NCI-H2081 treated with DMSO at 0.1 percent for 48 hours (cell line): ENCODE measurements around the gene VOPP1.
"Not testable (repeated sequence)": the region's sequence is repeated elsewhere in the genome, so short reads cannot be mapped to it uniquely, and the experiment has no call there.

Source experiments
- DNase-seq: peaks from one replicate; lab custom pipeline; 2025; lab: John Stamatoyannopoulos, UW

The VOPP1 gene

DNA sequence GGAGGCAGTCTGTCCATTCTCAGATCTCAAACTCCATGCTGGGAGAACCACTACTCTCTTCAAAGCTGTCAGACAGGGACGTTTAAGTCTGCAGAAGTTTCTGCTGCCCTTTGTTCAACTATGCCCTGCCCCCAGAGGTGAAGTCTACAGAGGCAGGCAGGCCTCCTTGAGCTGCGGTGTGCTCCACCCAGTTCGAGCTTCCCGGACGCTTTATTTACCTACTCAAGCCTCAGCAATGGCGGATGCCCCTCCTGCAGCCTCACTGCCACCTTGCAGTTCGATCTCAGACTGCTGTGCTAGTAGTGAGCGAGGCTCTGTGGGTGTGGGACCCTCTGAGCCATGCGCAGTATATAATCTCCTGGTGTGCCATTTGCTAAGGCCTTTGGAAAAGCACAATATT is 10.4 kb upstream of the VOPP1 start:
- not testable (repeated sequence) for DNase-seq

DNA sequence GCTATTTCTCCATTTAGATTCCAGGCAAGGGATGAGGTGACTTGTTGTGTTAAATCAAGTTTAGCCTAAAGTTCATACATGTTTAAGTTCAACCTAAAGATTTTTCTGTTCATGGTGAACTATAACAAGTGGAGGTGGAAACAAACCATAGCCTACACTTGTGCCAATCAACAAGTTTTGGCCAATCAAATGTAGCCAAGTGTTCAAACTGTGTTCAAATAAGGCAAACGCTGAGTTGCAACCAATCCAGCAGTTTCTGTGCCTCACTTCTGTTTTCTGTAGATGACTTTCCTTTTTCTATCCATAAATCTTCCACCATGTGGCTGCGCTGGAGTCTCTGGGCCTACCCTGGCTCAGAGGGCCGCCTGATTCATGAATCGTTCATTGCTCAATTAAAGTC is 4.5 kb upstream of the VOPP1 start:
- DNase-seq, result no peak

GRCh38 chr7:55575733-55576132 is 3.4 kb upstream of the VOPP1 start:
- no peak for DNase-seq

- DNase-seq, result no peak
Observed at GRCh38 chr7:55575098-55575497, 2.8 kb upstream of the VOPP1 start.

DNA sequence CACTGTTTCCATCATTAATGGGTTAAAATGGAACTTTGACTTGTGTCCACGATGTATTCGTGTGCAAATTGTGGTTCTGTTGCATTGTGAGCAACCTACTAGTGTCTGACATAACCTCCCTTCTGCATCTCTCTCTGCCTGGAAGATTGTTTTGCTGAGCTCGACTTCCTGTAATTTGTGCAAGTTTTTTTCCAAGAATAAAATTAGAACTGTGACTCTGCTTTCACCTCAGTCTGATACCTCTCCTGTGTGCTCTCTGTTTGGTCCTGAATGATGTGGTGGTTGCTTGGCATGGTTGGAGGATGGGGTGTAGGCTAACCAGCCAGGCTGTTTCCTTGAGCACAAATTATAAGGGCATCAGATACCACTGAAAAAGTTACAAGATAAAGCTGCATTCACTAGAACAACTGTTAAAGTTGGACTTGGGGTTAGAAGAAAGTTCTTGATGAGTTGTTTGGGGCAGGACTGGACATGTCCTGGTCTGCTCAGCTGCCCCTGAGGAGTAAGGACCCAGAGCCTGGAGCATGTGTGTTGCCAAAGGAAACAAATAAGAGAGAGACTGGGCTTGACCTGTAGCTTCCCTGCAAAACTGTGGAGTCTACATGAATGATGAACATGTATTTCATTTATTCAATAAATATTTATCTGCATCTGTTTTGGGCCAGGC is 1.9 kb upstream of the VOPP1 start:
- DNase-seq, result no peak

- no peak for DNase-seq
Observed at GRCh38 chr7:55573234-55573900, 1.1 kb upstream of the VOPP1 start.

GRCh38 chr7:55571511-55572377 is 558 bp downstream of the VOPP1 start:
- DNase-seq, result no peak

GRCh38 chr7:55570939-55571338 is 1.4 kb downstream of the VOPP1 start:
- DNase-seq, result no peak

GRCh38 chr7:55570218-55570873 is 2.0 kb downstream of the VOPP1 start:
- no peak for DNase-seq

DNA sequence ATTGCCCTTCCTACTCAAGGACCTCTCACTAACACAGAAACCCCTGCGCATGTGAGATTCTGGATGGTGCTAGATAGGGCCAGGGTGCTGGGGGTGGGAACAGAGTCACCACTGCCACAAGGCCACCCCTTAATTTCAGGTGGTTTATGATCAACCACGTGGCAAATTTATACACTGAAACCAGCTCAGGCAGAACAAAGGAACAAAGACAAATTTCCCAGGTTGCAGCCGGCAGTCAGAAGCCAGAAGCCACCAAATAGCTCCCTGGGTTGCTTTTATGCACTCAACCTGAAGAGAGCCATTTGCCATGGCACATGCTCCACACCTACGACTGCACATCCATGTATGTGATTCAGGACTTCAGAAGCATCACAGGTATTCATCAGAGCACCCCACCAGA is 2.5 kb downstream of the VOPP1 start:
- DNase-seq, result peak; percentile 44

DNA sequence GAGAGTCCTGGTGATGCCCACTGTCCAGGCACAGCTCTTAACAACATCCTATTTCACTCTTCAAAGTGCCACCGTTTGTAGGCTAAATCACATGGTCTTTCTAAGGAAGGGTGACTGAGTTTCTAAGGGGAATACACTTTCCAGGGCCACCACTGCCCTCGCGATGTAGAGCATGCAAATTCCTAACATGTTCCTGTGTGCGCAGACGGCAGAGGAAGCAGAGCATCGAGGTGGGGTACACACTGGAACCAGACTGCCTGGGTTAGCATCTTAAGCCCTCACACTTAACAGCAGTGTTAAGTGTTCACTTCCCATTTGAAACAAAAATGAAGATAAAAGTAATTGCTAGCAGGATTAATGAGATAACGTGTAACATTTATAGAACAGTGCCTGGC is 3.0 kb downstream of the VOPP1 start:
- no peak for DNase-seq

DNA sequence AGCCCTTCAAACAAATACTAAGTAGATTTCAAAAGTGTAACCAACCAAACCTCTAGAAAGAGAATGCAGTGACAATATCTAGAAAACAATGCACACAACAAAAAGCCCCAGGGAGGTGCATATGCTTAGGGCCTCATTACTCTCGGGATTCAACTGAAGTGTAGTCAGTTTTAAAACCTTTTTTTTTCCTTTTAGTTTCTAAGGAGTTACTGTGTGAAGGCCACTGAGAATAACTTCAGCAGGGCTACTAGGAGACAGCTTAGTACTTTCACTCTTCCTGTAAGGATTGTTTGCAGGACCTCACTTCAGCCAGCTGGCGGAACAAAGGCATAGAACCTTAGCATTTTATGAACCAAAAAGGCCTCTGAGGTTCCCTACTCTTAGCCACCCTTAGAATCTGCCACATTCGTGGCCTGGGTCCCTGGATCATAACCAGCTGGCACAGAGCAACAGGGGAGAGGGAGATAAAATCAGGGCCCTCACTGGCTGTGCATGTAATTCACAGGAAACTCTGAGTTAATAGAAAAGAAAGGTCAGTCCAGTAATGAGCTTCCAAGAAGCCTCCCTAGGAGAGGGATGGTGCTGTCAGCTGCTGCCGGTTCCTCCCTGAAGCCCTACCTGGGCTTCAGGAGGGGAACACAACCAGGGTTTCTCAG is 3.6 kb downstream of the VOPP1 start:
- DNase-seq, result no peak

DNA sequence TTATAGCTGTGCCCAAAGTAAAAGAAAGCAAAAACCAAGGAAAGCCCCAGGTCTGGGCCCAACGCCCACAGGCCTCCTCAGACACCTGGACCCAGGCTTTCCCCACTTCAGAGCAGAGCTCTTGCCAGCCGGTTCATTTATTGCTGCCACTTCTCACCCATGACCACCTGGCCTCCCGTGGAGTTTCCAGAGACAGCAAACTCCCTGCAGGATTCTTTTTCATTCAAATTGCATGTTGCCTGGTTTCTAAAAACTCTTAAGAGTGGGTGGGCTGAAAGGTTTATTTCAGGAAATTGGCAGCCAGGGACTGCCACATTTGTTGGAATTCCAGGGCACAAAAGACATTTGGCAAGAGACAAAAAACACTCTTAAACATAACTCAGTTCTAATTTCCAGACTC is 4.7 kb downstream of the VOPP1 start:
- DNase-seq, result no peak

GRCh38 chr7:55565681-55566080 is 6.6 kb downstream of the VOPP1 start:
- no peak for DNase-seq

DNA sequence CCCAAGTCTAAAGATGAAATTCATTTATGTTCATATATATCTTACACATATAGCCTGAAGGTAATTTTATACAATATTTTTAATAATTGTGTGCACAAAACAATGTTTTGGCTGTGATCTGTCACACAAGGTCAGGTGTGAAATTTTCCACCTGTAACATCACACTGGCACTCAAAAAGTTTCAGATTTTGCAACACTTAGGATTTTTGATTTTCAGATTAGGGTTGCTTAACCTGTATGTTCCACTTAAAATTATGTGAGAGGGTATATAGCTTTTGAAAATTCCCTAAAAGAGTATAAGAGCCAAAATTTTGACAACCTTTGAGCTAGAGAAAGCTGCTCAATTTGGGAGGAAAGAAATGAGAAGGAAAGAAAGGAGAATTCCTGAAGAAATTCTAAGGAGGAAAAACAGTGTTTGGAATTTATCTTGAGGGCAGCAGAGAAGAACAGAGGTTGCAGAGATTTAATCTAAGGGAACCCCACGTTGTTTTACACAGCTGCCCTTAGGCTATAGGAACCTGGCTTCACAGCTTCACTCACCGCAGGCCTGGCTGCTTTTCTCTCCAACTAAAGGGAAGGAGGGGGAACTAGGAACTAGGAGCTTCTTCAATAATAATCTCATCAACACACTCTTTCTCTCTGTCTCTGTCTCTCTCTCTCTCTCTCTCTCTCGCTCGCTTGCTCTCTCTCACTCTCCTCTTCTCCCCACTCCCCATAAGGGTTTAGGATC is 8.5 kb downstream of the VOPP1 start:
- DNase-seq, result no peak

DNA sequence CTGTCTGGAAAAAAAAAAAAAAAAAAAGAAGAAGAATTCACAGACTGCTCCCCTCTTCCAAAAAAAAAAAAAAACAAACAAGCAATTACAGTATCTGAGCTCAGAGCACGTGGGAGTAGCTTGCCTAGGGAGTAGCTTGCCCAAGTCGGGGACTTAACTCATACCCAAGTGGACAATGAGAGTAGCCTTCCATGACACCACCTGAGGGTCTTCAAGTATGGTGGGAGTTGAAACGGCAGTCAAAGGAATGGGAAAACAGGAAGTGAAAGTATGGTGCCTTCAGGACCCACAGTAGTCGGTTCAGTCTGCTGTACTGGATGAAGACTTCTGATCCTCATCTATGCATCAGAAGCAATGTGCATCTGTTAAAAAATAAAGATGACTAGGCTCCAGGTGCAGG is 10.6 kb downstream of the VOPP1 start:
- DNase-seq, result no peak

DNA sequence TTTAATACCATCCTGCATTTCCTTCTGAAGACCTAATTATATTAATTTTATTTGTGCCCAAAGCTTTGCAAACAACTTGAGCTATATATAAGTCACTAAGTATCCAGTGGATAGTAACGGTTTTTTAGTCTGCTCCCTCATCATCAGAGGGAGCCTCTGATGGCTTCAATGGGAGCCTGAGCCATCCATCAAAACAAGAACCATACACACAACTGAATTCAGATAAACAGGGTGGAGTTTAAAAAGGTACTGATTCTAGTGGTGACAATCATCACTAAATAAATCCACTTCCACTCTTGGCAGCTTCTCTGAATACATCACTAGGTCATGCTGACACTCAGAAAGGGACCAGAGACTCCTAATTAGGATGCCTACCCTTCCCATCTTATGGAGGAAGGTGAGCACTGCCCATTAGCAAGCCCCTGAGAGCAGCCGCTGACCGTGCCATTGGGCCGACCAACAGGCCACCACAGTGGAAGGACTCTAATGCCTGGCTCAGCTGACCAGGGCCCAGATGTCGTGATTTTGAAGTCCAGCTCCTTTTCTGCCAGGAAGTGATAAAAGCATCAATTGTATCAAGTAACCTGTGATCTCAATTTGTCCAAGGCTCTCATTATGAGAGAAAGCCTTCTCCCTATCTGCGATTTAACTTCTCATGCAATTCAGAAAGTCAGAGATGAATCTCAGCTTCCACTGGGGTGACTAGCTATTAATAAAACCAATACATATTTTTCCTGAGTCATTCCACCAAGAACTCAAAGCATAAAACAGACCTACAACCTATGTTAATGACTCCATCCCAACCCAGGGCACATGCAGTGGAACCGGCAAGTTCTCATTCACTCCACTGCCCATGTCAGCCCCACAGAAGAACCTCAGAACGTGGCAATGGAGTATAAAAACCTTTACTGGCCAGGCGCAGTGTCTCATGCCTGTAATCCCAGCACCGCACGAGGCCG is 13.1 kb downstream of the VOPP1 start:
- no peak for DNase-seq

- DNase-seq, result no peak
Observed at GRCh38 chr7:55557666-55558188, 14.6 kb downstream of the VOPP1 start.

DNA sequence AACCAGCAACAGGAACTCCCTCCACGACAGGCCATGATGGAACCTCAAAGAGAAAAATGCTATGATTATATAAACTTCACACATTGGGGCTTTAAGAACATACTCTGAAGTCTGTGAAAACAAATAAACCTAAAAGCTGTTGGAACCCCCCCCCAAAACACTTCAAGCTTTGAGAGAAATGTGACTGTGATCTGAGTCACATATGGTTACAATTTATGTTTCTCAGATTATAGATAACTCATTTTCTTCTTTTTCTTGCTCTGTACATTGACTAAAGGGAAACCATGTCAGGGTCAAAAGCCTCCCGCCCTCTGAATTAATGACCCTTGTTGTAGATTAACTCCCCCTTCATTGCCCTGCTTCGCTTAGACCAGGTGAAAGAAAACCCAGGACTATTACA is 15.8 kb downstream of the VOPP1 start:
- no peak for DNase-seq

DNA sequence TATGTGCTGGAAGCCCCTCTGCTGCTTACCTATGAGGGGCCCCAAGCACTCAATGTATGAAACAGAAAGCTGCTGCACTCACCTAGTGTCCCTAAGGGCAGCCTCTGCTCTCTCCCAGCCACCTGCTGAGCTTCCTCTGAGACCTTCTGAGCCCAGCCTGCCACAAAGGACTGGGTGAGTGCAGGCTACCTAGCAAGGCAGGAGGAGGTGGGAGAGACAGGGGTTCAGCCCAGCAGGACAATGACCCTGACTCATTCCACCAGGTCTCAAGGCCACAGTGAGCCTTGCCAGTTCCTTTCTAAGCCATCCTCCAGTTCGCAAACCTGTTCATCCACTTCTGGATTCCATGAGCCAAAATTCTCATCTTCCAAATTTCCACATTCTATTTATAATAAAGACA is 16.3 kb downstream of the VOPP1 start:
- DNase-seq, result no peak
